Stimulated activated CD8-positive, alpha-beta memory T cell treated with anti-CD3 and anti-CD28 coated beads, Interleukin-7, amount 100 ng/mL, for 1 hour (primary cell): ENCODE results near the gene NKX3-2.

Experiments used
- DNase-seq, 2 donors: peaks; one replicate each; pipeline ENCODE4 v3.0.0-alpha.2; 2020; ENCODE audit warnings: low read depth in 2 of 2

Gene NKX3-2

DNA sequence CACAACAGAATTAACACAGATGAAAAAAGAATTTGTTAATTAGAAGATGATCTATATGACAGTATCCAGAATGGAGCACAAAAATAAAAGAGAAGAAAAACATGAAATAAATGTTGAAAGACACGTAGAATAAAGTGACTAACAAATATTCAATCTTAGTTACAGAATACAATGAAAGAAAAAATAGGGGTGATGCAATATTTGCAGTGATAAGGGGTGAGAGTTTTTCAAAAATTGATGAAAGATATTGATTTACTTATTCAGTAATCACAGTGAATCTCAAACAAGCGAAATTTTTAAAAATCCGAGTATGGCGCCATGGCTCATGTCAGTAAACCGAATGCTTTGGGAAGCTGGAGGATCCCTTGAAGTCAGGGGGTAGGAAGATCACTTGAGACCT, 39.9 kb downstream of the NKX3-2 start:
- no peak for DNase-seq

DNA sequence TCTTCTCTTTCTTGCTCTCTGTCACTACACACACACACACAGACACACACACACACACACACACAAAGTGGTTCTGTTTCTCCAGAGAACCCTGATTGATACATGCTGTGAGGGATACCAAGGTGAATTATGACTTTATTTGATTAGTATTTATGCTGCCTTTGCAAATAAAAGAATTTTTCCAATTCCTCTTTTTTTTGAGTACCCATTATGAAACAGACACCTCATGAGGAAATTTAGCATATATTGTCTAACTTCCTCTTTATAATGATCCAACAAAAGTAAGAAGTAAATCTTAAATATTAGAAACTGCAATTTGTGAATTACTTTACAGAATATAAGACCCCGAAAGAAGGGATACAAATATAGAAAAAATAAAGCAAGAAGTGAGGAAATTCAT, 45.8 kb downstream of the NKX3-2 start:
- DNase-seq: no peak

DNA sequence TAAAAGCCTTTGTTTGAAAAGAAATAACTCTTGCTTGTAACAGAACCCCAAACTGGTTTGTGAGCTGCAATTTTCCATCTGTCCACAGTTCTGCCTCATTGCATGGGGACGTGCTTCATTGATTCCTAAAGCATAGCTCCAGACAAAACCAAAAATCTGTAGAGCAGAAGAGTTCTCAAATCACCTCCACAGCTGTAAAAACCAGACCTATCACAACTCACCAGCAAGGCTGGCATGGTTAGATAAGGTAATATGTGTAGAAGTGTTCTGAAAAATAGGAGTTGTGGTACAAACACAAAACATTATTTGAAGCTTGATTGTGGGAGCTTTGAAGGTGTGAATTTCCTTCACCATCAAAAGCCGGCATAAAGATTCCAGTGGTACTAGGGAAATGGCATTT, 47.7 kb downstream of the NKX3-2 start:
- no peak for DNase-seq

GRCh38 chr4:13495753-13496152, 48.6 kb downstream of the NKX3-2 start:
- DNase-seq: no peak

DNA sequence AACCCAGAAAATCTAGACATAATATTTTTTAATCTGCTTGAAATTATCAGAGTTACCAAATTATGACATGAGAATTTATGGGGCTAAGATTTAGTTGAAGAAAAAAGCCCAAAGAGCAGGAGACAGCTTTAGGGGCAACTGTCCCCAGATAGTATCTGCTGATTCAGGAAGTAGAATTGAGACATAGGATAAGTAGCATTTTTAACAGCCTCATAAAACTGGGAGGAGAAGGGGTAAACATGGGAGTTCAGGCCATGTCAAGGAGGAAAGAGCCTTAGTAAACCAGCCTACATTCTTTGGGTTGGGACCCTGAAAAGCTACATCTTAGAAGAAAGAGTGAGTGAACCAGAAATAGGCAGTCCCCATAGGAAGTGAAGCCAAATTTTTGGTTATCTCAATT, 50.5 kb downstream of the NKX3-2 start:
- no peak for DNase-seq

GRCh38 chr4:13492747-13493146, 51.6 kb downstream of the NKX3-2 start:
- no peak for DNase-seq
